GM23338 (cell line): ENCODE data around the gene RP2. TPM values are rescaled to one million over a fixed set of nuclear protein-coding genes. Genes with fewer than 3 reads are reported as not detected.

Source experiments
- ATAC-seq: fragments of 200-7000 bp; cut with Tn5 transposase; 3 replicates; pipeline ENCODE4 v1.9.1; 2020
- DNase-seq: peaks from one replicate; pipeline ENCODE4 v3.0.0-alpha.2; 2015; ENCODE audit warnings: low spot score
- H2AFZ ChIP-seq: fragments of 200-600 bp; sonication (generic); 2 replicates; pipeline ENCODE4 v1.8.0; 2016; ENCODE audit warnings: antibody characterized with exemption, mild to moderate bottlenecking, moderate library complexity
- H3F3A ChIP-seq: fragments of 200-600 bp; sonication (generic); replicated peaks from 2 replicates; pipeline ENCODE4 v1.8.0; 2017; ENCODE audit warnings: antibody characterized with exemption, mixed run types, low read depth
- H3K27ac ChIP-seq: fragments of 200-600 bp; sonication (generic); 2 replicates; pipeline ENCODE4 v1.6.1; 2016; ENCODE audit warnings: low read depth
- H3K27me3 ChIP-seq: fragments of 200-600 bp; sonication (generic); 2 replicates; pipeline ENCODE4 v1.8.0; 2016; ENCODE audit warnings: mild to moderate bottlenecking, mixed run types, moderate library complexity; ENCODE audit not compliant: insufficient read depth
- H3K36me3 ChIP-seq: fragments of 200-600 bp; sonication (generic); 2 replicates; pipeline ENCODE4 v1.8.0; 2016; ENCODE audit warnings: mild to moderate bottlenecking; ENCODE audit not compliant: insufficient read depth
- H3K4me1 ChIP-seq: fragments of 200-600 bp; sonication (generic); 2 replicates; pipeline ENCODE4 v1.8.0; 2016; ENCODE audit warnings: mild to moderate bottlenecking, moderate library complexity; ENCODE audit not compliant: insufficient read depth
- H3K4me2 ChIP-seq: fragments of 200-600 bp; sonication (generic); 2 replicates; pipeline ENCODE4 v1.7.1; 2017; ENCODE audit warnings: mixed run types
- H3K4me3 ChIP-seq: fragments of 200-600 bp; sonication (generic); 2 replicates; pipeline ENCODE4 v1.6.1; 2016; ENCODE audit warnings: mixed run types
- H3K79me2 ChIP-seq: fragments of 200-600 bp; sonication (generic); replicated peaks from 2 replicates; pipeline ENCODE4 v1.8.0; 2017; ENCODE audit warnings: mild to moderate bottlenecking; ENCODE audit not compliant: insufficient read depth
- H3K9me2 ChIP-seq: fragments of 200-600 bp; sonication (generic); 2 replicates; pipeline ENCODE4 v1.8.0; 2017; ENCODE audit not compliant: insufficient read depth
- H4K20me1 ChIP-seq: fragments of 200-600 bp; sonication (generic); replicated peaks from 2 replicates; pipeline ENCODE4 v1.8.0; 2017; ENCODE audit warnings: mild to moderate bottlenecking; ENCODE audit not compliant: insufficient read depth
- H3K27ac Mint-ChIP-seq: 2 replicates; pipeline ENCODE4 v1.8.0; 2020; ENCODE audit warnings: inconsistent platforms, mild to moderate bottlenecking, moderate library complexity, mixed read lengths
- H3K27me3 Mint-ChIP-seq: 3 replicates; pipeline ENCODE4 v1.8.0; 2022; ENCODE audit warnings: low read depth, mild to moderate bottlenecking, moderate library complexity, mixed read lengths, inconsistent platforms; ENCODE audit not compliant: insufficient read depth, poor library complexity
- H3K36me3 Mint-ChIP-seq: 3 replicates; pipeline ENCODE4 v1.8.0; 2021; ENCODE audit warnings: low read depth, mild to moderate bottlenecking, inconsistent platforms, moderate library complexity, mixed read lengths
- H3K4me1 Mint-ChIP-seq: 3 replicates; pipeline ENCODE4 v1.8.0; 2020; ENCODE audit warnings: mild to moderate bottlenecking, inconsistent platforms, mixed read lengths
- H3K4me3 Mint-ChIP-seq: 3 replicates; pipeline ENCODE4 v1.8.0; 2021; ENCODE audit warnings: moderate library complexity, mild to moderate bottlenecking, inconsistent platforms, mixed read lengths
- H3K9me3 Mint-ChIP-seq: 3 replicates; pipeline ENCODE4 v1.8.0; 2020; ENCODE audit warnings: moderate library complexity, mild to moderate bottlenecking, inconsistent platforms, mixed read lengths
- NANOG ChIP-seq: IDR thresholded peaks from 2 replicates; pipeline ENCODE4 v1.6.1; 2016; ENCODE audit warnings: antibody characterized with exemption, borderline replicate concordance
- POLR2AphosphoS5 ChIP-seq: IDR thresholded peaks from 2 replicates; pipeline ENCODE4 v1.6.1; 2016; ENCODE audit warnings: antibody characterized with exemption, low read depth
- ZNF462 ChIP-seq: fragments of 250-450 bp; sonication (Bioruptor Pico); IDR thresholded peaks from 2 replicates; pipeline ENCODE4 v1.5.0; 2020; ENCODE audit warnings: mild to moderate bottlenecking, moderate library complexity
- polyA plus RNA-seq: library from polyadenylated mRNA; unstranded; fragments of >200 nt; fragmentation: Nextera tagmentation; extraction: Ambion mirVana; gene quantifications from 2 replicates; pipeline ENCODE4 v1.2.1, GENCODE V29; 2016
- total RNA-seq: library from RNA; depleted of rRNA; stranded (reverse); fragments of >200 nt; shearing (Covaris generic); gene quantifications from 2 replicates; pipeline ENCODE4 v1.2.3, GENCODE V29; 2014

Gene RP2
- total and polyA plus RNA-seq, 2 experiments from 2014 or later: 4.5 to 12.1 TPM

GRCh38 chrX:46917622-46918021 is 80.8 kb downstream of the RP2 start:
- H3K4me1 Mint-ChIP-seq: peaks cover 41% of the 10 kb centered on the region
- Histone ChIP-seq H3K79me2 (peaks cover 92% of the 10 kb centered on the region), H2AFZ (no peak overlapping the region), H3K4me2 (no peak overlapping the region), H3K27ac (no peak overlapping the region), H3K36me3 (no peaks in the 10 kb centered on the region), H3K4me1 (0 out of 2 replicates have a peak, but pooled peaks cover 6% of the 10 kb centered on the region), H3K27me3 (no peaks in the 10 kb centered on the region), H3F3A (no peaks in the 10 kb centered on the region), H3K9me2 (no peaks in the 10 kb centered on the region), H3K4me3 (no peak overlapping the region), H4K20me1 (peaks cover 3% of the 10 kb centered on the region)
- no peak for DNase-seq
- TF ChIP-seq ZNF462 (CRISPR knock-in tag): no peak
- TF ChIP-seq NANOG: no peak
- H3K9me3 Mint-ChIP-seq: peaks cover 12% of the 10 kb centered on the region
- H3K27ac Mint-ChIP-seq: no peak overlapping the region
- no peak overlapping the region for H3K4me3 Mint-ChIP-seq
- H3K36me3 Mint-ChIP-seq: peaks cover 19% of the 10 kb centered on the region
- H3K27me3 Mint-ChIP-seq: peaks cover 2% of the 10 kb centered on the region
- ATAC-seq: no peak

- Histone ChIP-seq H3K9me2 (no peaks in the 10 kb centered on the region), H2AFZ (no peak overlapping the region), H3K36me3 (no peaks in the 10 kb centered on the region), H3F3A (no peaks in the 10 kb centered on the region), H3K79me2 (peaks cover 98% of the 10 kb centered on the region), H4K20me1 (peaks cover 3% of the 10 kb centered on the region), H3K27ac (no peak overlapping the region), H3K27me3 (no peaks in the 10 kb centered on the region), H3K4me3 (no peak overlapping the region), H3K4me1 (0 out of 2 replicates have a peak, but pooled peaks cover 6% of the 10 kb centered on the region), H3K4me2 (no peak overlapping the region)
- H3K27ac Mint-ChIP-seq: no peak overlapping the region
- peaks cover 2% of the 10 kb centered on the region for H3K27me3 Mint-ChIP-seq
- peaks cover 19% of the 10 kb centered on the region for H3K36me3 Mint-ChIP-seq
- no peak overlapping the region for H3K4me3 Mint-ChIP-seq
- H3K4me1 Mint-ChIP-seq: peaks cover 42% of the 10 kb centered on the region
- no peak for TF ChIP-seq POLR2AphosphoS5
- ATAC-seq (no peak), DNase-seq (no peak)
- H3K9me3 Mint-ChIP-seq: peaks cover 12% of the 10 kb centered on the region
Measured at GRCh38 chrX:46918434-46918833, 81.6 kb downstream of the RP2 start.
